A673 (cell line): Measurements from ENCODE around the gene INTS12.

Experiments
- CTCF ChIP-seq: fragments of 300-800, 200-600 bp; sonication (generic); conservative IDR thresholded peaks from 2 replicates; pipeline ENCODE4 v1.5.1; 2017; ENCODE audit warnings: low read depth, mild to moderate bottlenecking, antibody characterized with exemption, low read length, moderate library complexity, mixed read lengths
- EZH2 ChIP-seq: fragments of 200-600 bp; sonication (generic); IDR thresholded peaks from 2 replicates; pipeline ENCODE4 v1.6.1; 2017; ENCODE audit warnings: borderline replicate concordance, low read depth, mild to moderate bottlenecking, mixed read lengths, antibody characterized with exemption, low read length; ENCODE audit not compliant: poor library complexity, severe bottlenecking

- TF ChIP-seq CTCF (no peak), EZH2 (no peak)
These were observed 58.3 kb downstream of the INTS12 start for GRCh38 chr4:105650190-105650589.
